SK-N-SH (cell line): ENCODE data around the gene TMEM161A. TPM values are rescaled to one million over a fixed set of nuclear protein-coding genes. Genes with fewer than 3 reads are reported as not detected.

Source experiments
- CTCF ChIA-PET: fragments of 300-600, 350-600 bp; formaldehyde crosslinking; extraction: SDS; loops from one replicate; lab custom pipeline; 2021; lab: Yijun Ruan, JAX
- POLR2A ChIA-PET: fragments of 350-600 bp; sonication (Branson Sonifier 250); formaldehyde crosslinking; extraction: SDS; loops from one replicate; lab custom pipeline; 2020; ENCODE audit warnings: antibody characterized with exemption, inconsistent platforms; lab: Yijun Ruan, JAX
- DNase-seq: peaks from one replicate; pipeline ENCODE4 v3.0.0; 2012
- H2AFZ ChIP-seq: fragments of 200-600 bp; sonication (generic); 2 replicates; pipeline ENCODE4 v1.8.1; 2016; ENCODE audit warnings: antibody characterized with exemption, mild to moderate bottlenecking, low read depth
- H3F3A ChIP-seq: fragments of 200-600 bp; sonication (generic); replicated peaks from 2 replicates; pipeline ENCODE3; 2016; ENCODE audit warnings: antibody characterized with exemption, mild to moderate bottlenecking; ENCODE audit not compliant: insufficient read depth
- H3K27ac ChIP-seq, 2 experiments: fragments of 200-500 bp in 1 of 2; fragments of 200-600 bp in 1 of 2; sonication (Bioruptor generic) in 1 of 2; sonication (generic), shearing (Covaris generic) in 1 of 2; 2 replicates each; pipeline versions ENCODE4 v1.5.1 to v1.6.1; 2014 to 2016; ENCODE audit warnings: low read depth in 2 of 2, inconsistent platforms in 1 of 2, low read length in 1 of 2, mild to moderate bottlenecking in 1 of 2, mixed read lengths in 1 of 2
- H3K27me3 ChIP-seq: fragments of 200-600 bp; sonication (generic), shearing (Covaris generic); 2 replicates; pipeline ENCODE4 v1.6.1; 2016; ENCODE audit warnings: mixed run types; ENCODE audit not compliant: insufficient read depth
- H3K36me3 ChIP-seq, 2 experiments: fragments of 200-500 bp in 1 of 2; fragments of 200-600 bp in 1 of 2; sonication (Bioruptor generic) in 1 of 2; sonication (generic) in 1 of 2; replicated peaks in 1 of 2; 2 replicates each; pipeline versions ENCODE3 to v1.5.1; 2014 to 2016; ENCODE audit warnings: low read length in 1 of 2, mild to moderate bottlenecking in 1 of 2; ENCODE audit not compliant: insufficient read depth in 2 of 2, control insufficient read depth in 1 of 2
- H3K4me1 ChIP-seq, 2 experiments: fragments of 200-500 bp in 1 of 2; fragments of 200-600 bp in 1 of 2; sonication (Bioruptor generic) in 1 of 2; sonication (generic), shearing (Covaris generic) in 1 of 2; 2 replicates each; pipeline versions ENCODE4 v1.5.1 to v1.6.1; 2014 to 2016; ENCODE audit warnings: low read depth in 1 of 2, low read length in 1 of 2, mixed run types in 1 of 2; ENCODE audit not compliant: insufficient read depth in 2 of 2, control insufficient read depth in 1 of 2
- H3K4me2 ChIP-seq: fragments of 200-600 bp; sonication (generic), shearing (Covaris generic); 2 replicates; pipeline ENCODE4 v1.6.1; 2017; ENCODE audit warnings: mixed run types
- H3K4me3 ChIP-seq, 2 experiments: fragments of 200-500 bp in 1 of 2; fragments of 200-600 bp in 1 of 2; sonication (Bioruptor generic) in 1 of 2; sonication (generic), shearing (Covaris generic) in 1 of 2; 2 replicates each; pipeline versions ENCODE4 v1.5.1 to v1.8.1; 2014 to 2016; ENCODE audit warnings: low read depth in 2 of 2, inconsistent platforms in 1 of 2, low read length in 1 of 2, mild to moderate bottlenecking in 1 of 2, mixed read lengths in 1 of 2, moderate library complexity in 1 of 2
- H3K79me2 ChIP-seq: fragments of 200-600 bp; sonication (generic); 2 replicates; pipeline ENCODE4 v1.8.1; 2017; ENCODE audit warnings: mild to moderate bottlenecking; ENCODE audit not compliant: insufficient read depth
- H3K9ac ChIP-seq: fragments of 200-600 bp; sonication (generic); 2 replicates; pipeline ENCODE4 v1.6.1; 2017; ENCODE audit warnings: mixed run types
- H3K9me2 ChIP-seq: fragments of 200-600 bp; sonication (generic); 2 replicates; pipeline ENCODE4 v1.6.1; 2017; ENCODE audit warnings: mixed run types
- H3K9me3 ChIP-seq: fragments of 200-600 bp; sonication (generic); 2 replicates; pipeline ENCODE4 v1.6.1; 2017; ENCODE audit warnings: mixed run types, mild to moderate bottlenecking, moderate library complexity
- H4K20me1 ChIP-seq: fragments of 200-600 bp; sonication (generic); 2 replicates; pipeline ENCODE4 v1.6.1; 2017; ENCODE audit warnings: mild to moderate bottlenecking, mixed run types; ENCODE audit not compliant: insufficient read depth
- ELF1 ChIP-seq: IDR thresholded peaks from 2 replicates; pipeline ENCODE4 v1.4.0; 2012
- EP300 ChIP-seq, 2 experiments: IDR thresholded peaks; 2 replicates each; pipeline versions ENCODE4 v1.4.0 to v1.6.1; 2012; ENCODE audit warnings: borderline replicate concordance in 1 of 2, low read depth in 1 of 2, low read length in 1 of 2
- EZH2phosphoT487 ChIP-seq: fragments of 200-600 bp; sonication (generic); IDR thresholded peaks from 2 replicates; pipeline ENCODE4 v1.6.1; 2017; ENCODE audit warnings: low read depth, mixed run types, mild to moderate bottlenecking, antibody characterized with exemption, moderate library complexity, borderline replicate concordance
- FOSL2 ChIP-seq: IDR thresholded peaks from 2 replicates; pipeline ENCODE4 v1.4.0; 2012; ENCODE audit warnings: low read depth, mild to moderate bottlenecking, moderate library complexity, borderline replicate concordance
- FOXJ3 ChIP-seq: sonication (generic); formaldehyde crosslinking; IDR thresholded peaks from 2 replicates; pipeline ENCODE4 v1.5.1; 2020; ENCODE audit warnings: mild to moderate bottlenecking, missing genetic modification reagents
- GABPA ChIP-seq: IDR thresholded peaks from 2 replicates; pipeline ENCODE4 v1.4.0; 2012; ENCODE audit warnings: low read depth, mild to moderate bottlenecking
- MEF2A ChIP-seq: IDR thresholded peaks from 2 replicates; pipeline ENCODE4 v1.4.0; 2012; ENCODE audit warnings: low read depth, borderline replicate concordance
- NRF1 ChIP-seq: IDR thresholded peaks from 2 replicates; pipeline ENCODE4 v1.6.1; 2012; ENCODE audit warnings: low read depth, mild to moderate bottlenecking, low read length
- PBX3 ChIP-seq: IDR thresholded peaks from 2 replicates; pipeline ENCODE4; 2012
- RAD21 ChIP-seq: IDR thresholded peaks from 2 replicates; pipeline ENCODE4 v1.6.1; 2012; ENCODE audit warnings: mild to moderate bottlenecking, low read length
- RCOR1 ChIP-seq: fragments of 150-350 bp; IDR thresholded peaks from 2 replicates; pipeline ENCODE4 v1.6.1; 2017; ENCODE audit warnings: antibody characterized with exemption, low read length
- RFX5 ChIP-seq: IDR thresholded peaks from 2 replicates; pipeline ENCODE4 v1.6.1; 2012; ENCODE audit warnings: mild to moderate bottlenecking, improper control_type of control experiment, low read length
- SIN3A ChIP-seq: IDR thresholded peaks from 2 replicates; pipeline ENCODE4 v1.6.1; 2012; ENCODE audit warnings: low read depth, mild to moderate bottlenecking, low read length, moderate library complexity, borderline replicate concordance
- TAF1 ChIP-seq: IDR thresholded peaks from 2 replicates; pipeline ENCODE4 v1.6.1; 2012; ENCODE audit warnings: low read depth, mild to moderate bottlenecking, low read length, moderate library complexity, borderline replicate concordance
- TCF12 ChIP-seq: IDR thresholded peaks from 2 replicates; pipeline ENCODE4 v1.4.0; 2012
- YY1 ChIP-seq: IDR thresholded peaks from 2 replicates; pipeline ENCODE4 v1.4.0; 2012; ENCODE audit warnings: low read depth, mild to moderate bottlenecking
- WGBS: methylation state at CpG from one replicate; pipeline ENCODE4 v1.1.6; 2017; ENCODE audit warnings: low lambda C conversion rate; 5-methylcytosine and 5-hydroxymethylcytosine counted together
- polyA plus RNA-seq, 3 experiments: library from polyadenylated mRNA; depleted of rRNA; stranded (reverse); fragments of >200 nt; gene quantifications; 2 replicates each; pipeline ENCODE4 v1.2.3, GENCODE V29; 2012
- TF ChIP-seq, protein P1 (sequence below): fragments of 200-600 bp; sonication (generic); IDR thresholded peaks from 2 replicates; pipeline ENCODE4 v1.6.1; 2017; ENCODE audit warnings: antibody characterized with exemption, mild to moderate bottlenecking, moderate library complexity
- TF ChIP-seq, protein P2 (sequence below): IDR thresholded peaks from 2 replicates; pipeline ENCODE4 v1.4.0; 2012; ENCODE audit warnings: low read depth

Gene TMEM161A
- polyA plus RNA-seq, 1 of the 3 experiments (the other 2 are of a cell fraction): 39.3 TPM

DNA sequence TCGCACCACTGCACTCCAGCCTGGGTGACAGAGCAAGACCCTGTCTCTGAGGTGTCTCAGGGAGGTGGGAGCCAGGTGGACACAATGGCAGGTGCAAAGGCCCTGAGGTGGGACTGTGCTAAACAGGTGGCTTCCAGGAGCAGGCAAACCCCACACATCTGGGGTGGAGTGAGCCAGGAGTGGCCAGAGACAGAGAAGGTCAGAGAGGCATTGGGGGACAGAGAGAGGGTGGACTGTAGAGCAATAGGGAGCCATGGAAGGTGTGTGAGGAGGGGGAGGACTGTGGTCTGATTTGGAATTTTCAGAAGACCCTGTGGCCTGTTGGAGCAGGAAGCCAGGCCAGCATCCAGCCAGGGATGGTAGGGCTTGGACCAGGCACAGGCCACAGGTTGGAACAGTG is 27.1 kb upstream of the TMEM161A start:
- Histone ChIP-seq H4K20me1 (no peaks in the 10 kb centered on the region), H3K9me3 (no peaks in the 10 kb centered on the region), H3K9me2 (no peaks in the 10 kb centered on the region), H3K27ac (no peak overlapping the region), H3K9ac (no peak overlapping the region), H3K36me3 (no peaks in the 10 kb centered on the region), H3K4me1 (peaks cover 0 to 1% of the 10 kb centered on the region in 2 experiments; a peak in 1 of 4 replicates), H3K79me2 (no peaks in the 10 kb centered on the region), H3K27me3 (no peaks in the 10 kb centered on the region), H3F3A (no peaks in the 10 kb centered on the region), H2AFZ (no peak overlapping the region), H3K4me2 (no peak overlapping the region), H3K4me3 (no peak overlapping the region)
- ChIA-PET CTCF (interaction anchor here (1.0 to 3.7 kb wide), 2 partner anchors 10 to 19 kb away, joined by 3 to 22 read pairs; no protein-coding TSS in a partner anchor), POLR2A (no interaction called here)
- TF ChIP-seq GABPA (no peak), TCF12 (no peak), RAD21 (no peak), EZH2phosphoT487 (no peak), ELF1 (no peak), SIN3A (no peak), NRF1 (no peak), RFX5 (no peak), FOXJ3 (CRISPR knock-in tag) (no peak), FOSL2 (no peak), YY1 (no peak), RCOR1 (no peak), PBX3 (no peak), TAF1 (no peak), MEF2A (no peak), EP300 (IDR thresholded peaks at IDR 0.05; ENCODE audit: borderline replicate concordance in 1 of 2, low read depth in 1 of 2, low read length in 1 of 2) (no peak)
- TF ChIP-seq, protein P1, sequence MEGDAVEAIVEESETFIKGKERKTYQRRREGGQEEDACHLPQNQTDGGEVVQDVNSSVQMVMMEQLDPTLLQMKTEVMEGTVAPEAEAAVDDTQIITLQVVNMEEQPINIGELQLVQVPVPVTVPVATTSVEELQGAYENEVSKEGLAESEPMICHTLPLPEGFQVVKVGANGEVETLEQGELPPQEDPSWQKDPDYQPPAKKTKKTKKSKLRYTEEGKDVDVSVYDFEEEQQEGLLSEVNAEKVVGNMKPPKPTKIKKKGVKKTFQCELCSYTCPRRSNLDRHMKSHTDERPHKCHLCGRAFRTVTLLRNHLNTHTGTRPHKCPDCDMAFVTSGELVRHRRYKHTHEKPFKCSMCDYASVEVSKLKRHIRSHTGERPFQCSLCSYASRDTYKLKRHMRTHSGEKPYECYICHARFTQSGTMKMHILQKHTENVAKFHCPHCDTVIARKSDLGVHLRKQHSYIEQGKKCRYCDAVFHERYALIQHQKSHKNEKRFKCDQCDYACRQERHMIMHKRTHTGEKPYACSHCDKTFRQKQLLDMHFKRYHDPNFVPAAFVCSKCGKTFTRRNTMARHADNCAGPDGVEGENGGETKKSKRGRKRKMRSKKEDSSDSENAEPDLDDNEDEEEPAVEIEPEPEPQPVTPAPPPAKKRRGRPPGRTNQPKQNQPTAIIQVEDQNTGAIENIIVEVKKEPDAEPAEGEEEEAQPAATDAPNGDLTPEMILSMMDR: no peak
- TF ChIP-seq, protein P2, sequence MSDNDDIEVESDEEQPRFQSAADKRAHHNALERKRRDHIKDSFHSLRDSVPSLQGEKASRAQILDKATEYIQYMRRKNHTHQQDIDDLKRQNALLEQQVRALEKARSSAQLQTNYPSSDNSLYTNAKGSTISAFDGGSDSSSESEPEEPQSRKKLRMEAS: no peak
- 86% methylated on average over 1 of the region's 1 CpG for WGBS
- DNase-seq: no peak
